Left forelimb (tissue), 1 donor: ENCODE results near the gene C1orf216.
"Not testable (repeated sequence)": the region's sequence is repeated elsewhere in the genome, so short reads cannot be mapped to it uniquely, and the experiment has no call there.

Experiments
- DNase-seq: peaks from one replicate; pipeline ENCODE4 v3.0.0-alpha.2; 2018; ENCODE audit warnings: low spot score

Gene C1orf216

GRCh38 chr1:35706846-35707600 lies 11.7 kb downstream of the C1orf216 start:
- DNase-seq: no peak

- DNase-seq: no peak
Measured at GRCh38 chr1:35702508-35702907, 16.2 kb downstream of the C1orf216 start.

- DNase-seq: not testable (repeated sequence)
Measured at GRCh38 chr1:35699152-35699551, 19.5 kb downstream of the C1orf216 start.

DNA sequence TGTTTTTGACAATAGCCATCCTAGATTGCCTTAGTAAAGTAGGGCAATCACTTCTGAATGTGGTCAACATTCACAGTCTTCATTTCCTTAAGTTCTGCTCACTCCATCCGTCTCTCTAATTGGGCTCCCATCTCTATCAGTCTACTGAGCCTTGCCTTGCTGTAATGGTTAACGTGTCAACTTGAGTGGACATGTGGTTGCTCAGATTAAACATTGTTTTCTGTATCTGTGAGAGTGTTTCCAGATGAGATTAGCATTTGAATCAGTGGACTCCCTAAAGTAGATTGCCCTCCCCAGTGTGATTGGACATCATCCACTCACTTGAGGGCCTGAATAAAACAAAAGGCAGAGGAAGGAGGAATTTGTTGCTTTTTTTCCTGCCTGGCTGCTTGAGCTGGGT lies 26.4 kb downstream of the C1orf216 start:
- no peak for DNase-seq

DNA sequence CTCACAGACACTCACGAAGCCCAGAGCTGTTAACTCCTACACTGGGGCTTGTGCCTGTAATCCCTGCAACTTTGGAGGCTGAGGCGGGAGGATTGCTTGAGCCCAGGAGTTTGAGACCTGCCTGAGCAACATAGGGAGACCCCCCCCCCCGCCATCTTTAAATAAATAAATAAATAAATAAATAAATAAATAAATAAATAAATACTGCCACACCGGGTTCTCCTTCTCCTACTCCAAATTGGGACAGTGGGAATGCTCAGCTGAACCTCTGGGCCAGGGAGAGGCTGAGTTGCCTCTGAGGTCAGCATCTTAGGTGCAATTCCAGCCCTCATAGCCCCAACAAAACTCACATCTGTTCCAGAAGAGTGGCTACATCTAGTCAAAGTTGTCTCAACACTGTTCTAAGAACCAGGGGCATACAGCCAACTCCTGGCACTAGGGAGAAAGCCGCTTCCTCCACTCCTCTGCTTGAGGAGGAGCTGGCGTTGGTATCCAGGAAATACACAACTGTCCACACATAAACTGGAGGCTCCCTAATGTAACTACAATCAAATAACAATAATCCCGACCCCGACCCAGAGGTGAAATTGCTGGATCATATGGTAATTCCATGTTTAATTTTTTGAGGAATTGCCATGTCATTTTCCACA lies 27.0 kb downstream of the C1orf216 start:
- no peak for DNase-seq

- no peak for DNase-seq
Measured at GRCh38 chr1:35691080-35691479, 27.6 kb downstream of the C1orf216 start.

- not testable (repeated sequence) for DNase-seq
Measured at GRCh38 chr1:35690103-35690502, 28.6 kb downstream of the C1orf216 start.

DNA sequence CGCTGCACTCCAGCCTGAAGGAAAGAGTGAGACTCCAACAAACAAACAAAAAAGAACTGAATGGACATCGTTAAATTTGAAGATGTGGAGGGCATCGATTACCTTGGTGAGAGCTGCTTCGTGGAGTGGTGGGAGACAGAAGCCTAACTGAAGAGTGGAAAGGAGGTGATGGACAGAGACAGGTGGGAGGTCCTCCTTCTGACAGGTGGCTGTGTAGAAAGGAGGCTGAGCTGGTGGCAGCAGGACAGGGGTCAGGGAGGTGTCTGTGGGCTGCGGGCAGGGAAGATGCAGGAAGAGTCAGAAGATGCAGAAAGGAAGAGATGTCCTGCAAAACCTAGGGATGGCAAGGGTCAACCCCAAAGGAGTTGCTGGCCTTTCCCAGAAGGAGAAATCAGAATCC lies 30.5 kb downstream of the C1orf216 start:
- no peak for DNase-seq

- DNase-seq: no peak
Measured at GRCh38 chr1:35683012-35683411, 35.7 kb downstream of the C1orf216 start.

- no peak for DNase-seq
Measured at GRCh38 chr1:35680271-35680670, 38.4 kb downstream of the C1orf216 start.

- no peak for DNase-seq
Measured at GRCh38 chr1:35675773-35676172, 42.9 kb downstream of the C1orf216 start.

GRCh38 chr1:35674111-35674510 lies 44.6 kb downstream of the C1orf216 start:
- DNase-seq: no peak

GRCh38 chr1:35672116-35672515 lies 46.6 kb downstream of the C1orf216 start:
- DNase-seq: no peak

DNA sequence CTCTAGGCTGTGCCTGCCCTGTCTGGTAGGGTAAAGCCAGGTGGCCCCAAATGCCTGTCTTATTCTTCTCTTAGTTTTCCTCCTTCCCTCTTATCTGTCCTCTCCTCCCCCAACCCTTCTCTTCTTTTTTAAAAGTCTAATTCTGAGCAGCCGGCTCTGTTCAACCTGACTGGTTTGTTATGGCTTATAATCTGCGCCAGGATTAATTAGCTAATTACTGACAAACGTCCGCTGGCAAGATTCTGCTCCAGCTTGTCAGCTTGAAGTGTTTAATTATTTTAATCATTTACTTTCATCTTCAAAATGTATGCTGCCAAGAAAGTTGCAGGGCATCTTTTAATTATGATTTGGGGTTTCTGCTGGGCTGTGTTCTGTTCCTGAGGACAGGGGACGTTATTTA lies 50.2 kb downstream of the C1orf216 start:
- DNase-seq: no peak

- no peak for DNase-seq
Measured at GRCh38 chr1:35666916-35667315, 51.8 kb downstream of the C1orf216 start.

GRCh38 chr1:35666216-35666615 lies 52.5 kb downstream of the C1orf216 start:
- no peak for DNase-seq
